Measurements from ENCODE around the gene HOXC10.

- TF ChIP-seq CTCF (conservative IDR thresholded peaks at IDR 0.05 in 1 of 2, IDR thresholded peaks at IDR 0.05 in 1 of 2; ENCODE audit: extremely low read depth in 1 of 2, insufficient read depth in 1 of 2, low read depth in 1 of 2, low read length in 2 of 2) = no peak
- TF ChIP-seq EZH2 (IDR thresholded peaks at IDR 0.05; ENCODE audit: borderline replicate concordance, low read length) = no peak
These were observed 33.2 kb upstream of the HOXC10 start for GRCh38 chr12:53951577-53952334.

All from mammary epithelial cell (primary cell).